Neural cell (in vitro differentiated cells): ENCODE measurements around the gene NFYC.

ENCODE experiments used
- EZH2 ChIP-seq: fragments of 200-600, 300-800 bp; shearing (Covaris generic), sonication (generic); IDR thresholded peaks from 2 replicates; pipeline ENCODE4 v1.6.1; 2014; ENCODE audit warnings: antibody characterized with exemption, low read length, borderline replicate concordance, mild to moderate bottlenecking; ENCODE audit not compliant: insufficient read depth, poor library complexity, severe bottlenecking
- POLR2AphosphoS5 ChIP-seq: IDR thresholded peaks from 2 replicates; pipeline ENCODE4 v1.6.1; 2012
- RAD21 ChIP-seq: fragments of 450-650 bp; conservative IDR thresholded peaks from 2 replicates; pipeline ENCODE4 v1.6.1; 2014; ENCODE audit warnings: antibody characterized with exemption, mild to moderate bottlenecking, moderate library complexity
- TF ChIP-seq, protein P1 (sequence below): fragments of 450-650 bp; IDR thresholded peaks from 2 replicates; pipeline ENCODE4 v1.5.1; 2014; ENCODE audit warnings: antibody characterized with exemption, mild to moderate bottlenecking, moderate library complexity; ENCODE audit not compliant: poor library complexity, severe bottlenecking

DNA sequence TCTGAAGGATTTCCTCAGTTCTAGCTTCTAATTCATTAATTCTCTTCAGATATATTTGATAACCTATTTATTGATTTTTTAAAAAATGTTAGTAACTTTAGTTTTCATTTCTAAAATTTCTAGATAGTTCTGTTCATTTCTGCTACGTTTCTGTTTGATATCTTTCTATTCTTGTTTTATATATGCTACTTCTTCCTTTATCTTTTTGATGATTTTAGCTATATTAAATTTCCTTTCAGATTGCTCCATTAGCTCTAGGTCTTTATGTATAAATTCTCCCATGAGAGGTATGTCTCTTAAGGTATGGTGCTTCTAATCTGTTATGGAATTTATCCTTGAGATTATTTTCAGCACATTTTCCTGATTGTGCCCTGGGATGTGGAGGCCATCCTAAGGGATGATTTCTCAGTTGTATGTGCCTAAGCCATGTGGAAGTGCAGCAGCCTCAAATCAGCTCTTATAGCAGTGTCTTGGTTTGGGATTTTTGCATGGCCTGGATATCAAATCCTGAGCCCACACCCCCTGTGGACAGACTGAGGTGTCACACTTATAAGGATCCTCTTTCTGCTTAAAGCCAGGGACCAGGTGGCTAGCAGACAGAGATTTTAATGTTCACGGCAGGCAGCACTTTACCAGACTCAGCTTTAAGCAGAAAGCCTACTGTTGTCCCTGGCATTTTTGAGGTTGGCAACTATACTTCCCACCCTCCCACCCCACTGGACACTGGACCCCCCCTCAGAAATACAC is 85.9 kb downstream of the NFYC start:
- TF ChIP-seq RAD21 (no peak), POLR2AphosphoS5 (no peak), EZH2 (no peak)
- TF ChIP-seq, protein P1, sequence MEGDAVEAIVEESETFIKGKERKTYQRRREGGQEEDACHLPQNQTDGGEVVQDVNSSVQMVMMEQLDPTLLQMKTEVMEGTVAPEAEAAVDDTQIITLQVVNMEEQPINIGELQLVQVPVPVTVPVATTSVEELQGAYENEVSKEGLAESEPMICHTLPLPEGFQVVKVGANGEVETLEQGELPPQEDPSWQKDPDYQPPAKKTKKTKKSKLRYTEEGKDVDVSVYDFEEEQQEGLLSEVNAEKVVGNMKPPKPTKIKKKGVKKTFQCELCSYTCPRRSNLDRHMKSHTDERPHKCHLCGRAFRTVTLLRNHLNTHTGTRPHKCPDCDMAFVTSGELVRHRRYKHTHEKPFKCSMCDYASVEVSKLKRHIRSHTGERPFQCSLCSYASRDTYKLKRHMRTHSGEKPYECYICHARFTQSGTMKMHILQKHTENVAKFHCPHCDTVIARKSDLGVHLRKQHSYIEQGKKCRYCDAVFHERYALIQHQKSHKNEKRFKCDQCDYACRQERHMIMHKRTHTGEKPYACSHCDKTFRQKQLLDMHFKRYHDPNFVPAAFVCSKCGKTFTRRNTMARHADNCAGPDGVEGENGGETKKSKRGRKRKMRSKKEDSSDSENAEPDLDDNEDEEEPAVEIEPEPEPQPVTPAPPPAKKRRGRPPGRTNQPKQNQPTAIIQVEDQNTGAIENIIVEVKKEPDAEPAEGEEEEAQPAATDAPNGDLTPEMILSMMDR, result no peak
